Upper lobe of right lung (tissue), 1 donor: ENCODE data around the gene UGT1A1. TPM values are rescaled to one million over a fixed set of nuclear protein-coding genes. Genes with fewer than 3 reads are reported as not detected.

Source experiments
- ATAC-seq: fragments of 200-7000 bp; cut with Tn5 transposase; one replicate; pipeline ENCODE4 v1.9.1; 2020; ENCODE audit warnings: mild to moderate bottlenecking, moderate library complexity
- DNase-seq: peaks from one replicate; pipeline ENCODE4 v3.0.0-alpha.2; 2020
- H3K27ac ChIP-seq: fragments of 200-600 bp; one replicate; pipeline ENCODE4 v1.8.0; 2022
- H3K27me3 ChIP-seq: fragments of 200-600 bp; one replicate; pipeline ENCODE4 v1.8.0; 2022; ENCODE audit warnings: mild to moderate bottlenecking
- H3K36me3 ChIP-seq: fragments of 200-600 bp; one replicate; pipeline ENCODE4 v1.8.0; 2022
- H3K4me1 ChIP-seq: fragments of 200-600 bp; one replicate; pipeline ENCODE4 v1.8.0; 2022
- H3K4me3 ChIP-seq: fragments of 200-600 bp; one replicate; pipeline ENCODE4 v1.8.0; 2022; ENCODE audit warnings: mild to moderate bottlenecking
- H3K9me3 ChIP-seq: fragments of 200-600 bp; one replicate; pipeline ENCODE4 v1.8.0; 2022
- intact Hi-C: fragments of 100-400 bp; cut with DNase I; formaldehyde crosslinking; loops from one replicate; pipeline ENCODE4 v1.11.0; 2022
- total RNA-seq: library from RNA; stranded (reverse); fragmentation: NEBNext Ultra II Directional; extraction: Animal tissue kit (Norgen Biotek cat#: 25700); gene quantifications from one replicate; pipeline ENCODE4 v1.2.1, GENCODE V29; 2021
- TF ChIP-seq, protein P1 (sequence below): fragments of 200-600 bp; IDR thresholded peaks from one replicate; pipeline ENCODE4 v1.8.0; 2022; ENCODE audit warnings: antibody characterized with exemption
- donor health status: DM: no; HTN: yes; CAD: no; lungs with severe emphysema.

The UGT1A1 gene
- total RNA-seq, 1 donor from 2014 or later = not detected

DNA sequence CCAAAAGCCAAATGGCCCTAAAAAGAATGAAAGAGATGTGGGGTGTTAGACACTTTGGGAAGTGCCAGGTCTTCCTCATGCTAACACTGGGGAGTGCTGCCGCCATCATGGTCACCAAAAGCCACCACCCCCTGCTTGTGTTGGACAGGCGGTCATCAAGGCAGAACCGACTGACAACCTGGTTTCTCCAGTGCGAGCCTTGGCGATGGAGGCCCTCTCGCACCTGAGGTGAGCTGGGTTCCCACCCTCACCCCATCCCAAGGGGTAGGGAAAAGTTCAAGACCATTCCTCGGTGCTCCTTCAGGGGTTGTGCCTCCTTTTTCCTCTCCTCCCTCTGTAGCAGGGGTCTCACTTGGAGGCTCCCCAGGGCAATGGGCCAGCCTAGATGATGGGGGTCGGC, 51.7 kb downstream of the UGT1A1 start:
- no peak overlapping the region for H3K27ac ChIP-seq
- no peak for ATAC-seq
- DNase-seq = peak; percentile 38
- no peaks in the 10 kb centered on the region for H3K9me3 ChIP-seq
- no peak overlapping the region for H3K4me3 ChIP-seq
- no peaks in the 10 kb centered on the region for H3K4me1 ChIP-seq
- no peaks in the 10 kb centered on the region for H3K27me3 ChIP-seq
- intact Hi-C loops = no loop called here
- H3K36me3 ChIP-seq = no peaks in the 10 kb centered on the region
- TF ChIP-seq, protein P1, sequence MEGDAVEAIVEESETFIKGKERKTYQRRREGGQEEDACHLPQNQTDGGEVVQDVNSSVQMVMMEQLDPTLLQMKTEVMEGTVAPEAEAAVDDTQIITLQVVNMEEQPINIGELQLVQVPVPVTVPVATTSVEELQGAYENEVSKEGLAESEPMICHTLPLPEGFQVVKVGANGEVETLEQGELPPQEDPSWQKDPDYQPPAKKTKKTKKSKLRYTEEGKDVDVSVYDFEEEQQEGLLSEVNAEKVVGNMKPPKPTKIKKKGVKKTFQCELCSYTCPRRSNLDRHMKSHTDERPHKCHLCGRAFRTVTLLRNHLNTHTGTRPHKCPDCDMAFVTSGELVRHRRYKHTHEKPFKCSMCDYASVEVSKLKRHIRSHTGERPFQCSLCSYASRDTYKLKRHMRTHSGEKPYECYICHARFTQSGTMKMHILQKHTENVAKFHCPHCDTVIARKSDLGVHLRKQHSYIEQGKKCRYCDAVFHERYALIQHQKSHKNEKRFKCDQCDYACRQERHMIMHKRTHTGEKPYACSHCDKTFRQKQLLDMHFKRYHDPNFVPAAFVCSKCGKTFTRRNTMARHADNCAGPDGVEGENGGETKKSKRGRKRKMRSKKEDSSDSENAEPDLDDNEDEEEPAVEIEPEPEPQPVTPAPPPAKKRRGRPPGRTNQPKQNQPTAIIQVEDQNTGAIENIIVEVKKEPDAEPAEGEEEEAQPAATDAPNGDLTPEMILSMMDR = no peak

DNA sequence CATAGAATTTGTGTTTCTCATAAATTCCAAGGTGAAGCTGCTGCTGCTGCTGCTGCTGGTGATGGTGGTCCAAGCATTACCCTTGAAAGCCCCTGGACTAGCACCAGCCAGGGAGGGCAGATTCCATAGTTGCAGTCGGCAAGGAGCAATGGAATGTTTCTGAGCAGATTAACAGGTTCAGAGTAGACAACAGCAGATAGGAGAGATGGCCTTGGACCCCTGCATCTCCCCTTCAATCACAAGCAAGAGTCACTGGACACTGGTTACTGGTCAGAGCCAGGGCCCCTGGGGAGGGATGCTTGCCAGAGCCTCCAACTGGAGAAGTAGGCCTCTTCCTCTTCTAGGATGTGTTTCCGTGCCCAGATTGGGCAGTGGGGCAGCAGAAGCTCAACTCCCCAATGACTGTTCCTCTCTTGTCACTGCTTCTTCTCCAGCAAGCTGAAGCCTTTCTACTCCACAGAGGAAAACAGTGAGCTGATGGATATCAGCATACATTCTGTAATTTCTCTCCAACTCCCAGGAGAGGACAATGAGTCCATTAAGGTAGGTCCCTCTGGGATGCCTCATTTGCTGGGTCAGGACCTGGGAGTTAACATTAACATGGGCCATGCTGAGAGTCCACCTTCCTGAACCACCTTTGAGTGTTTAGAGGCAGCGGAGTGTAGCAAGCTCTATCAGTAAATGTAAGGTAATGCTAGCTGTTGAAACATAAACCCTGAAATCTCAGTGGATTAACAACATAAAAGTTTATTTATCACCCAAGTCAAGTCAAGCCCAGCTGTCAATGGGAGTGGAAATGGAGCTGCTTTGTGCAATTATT, 53.4 kb downstream of the UGT1A1 start:
- Histone ChIP-seq H3K4me3 (no peak overlapping the region), H3K9me3 (no peaks in the 10 kb centered on the region), H3K36me3 (no peaks in the 10 kb centered on the region), H3K27ac (no peak overlapping the region), H3K4me1 (no peaks in the 10 kb centered on the region), H3K27me3 (no peaks in the 10 kb centered on the region)
- no peak for ATAC-seq
- intact Hi-C loops = no loop called here
- DNase-seq = peak; percentile 34
- TF ChIP-seq, protein P1 = no peak

DNA sequence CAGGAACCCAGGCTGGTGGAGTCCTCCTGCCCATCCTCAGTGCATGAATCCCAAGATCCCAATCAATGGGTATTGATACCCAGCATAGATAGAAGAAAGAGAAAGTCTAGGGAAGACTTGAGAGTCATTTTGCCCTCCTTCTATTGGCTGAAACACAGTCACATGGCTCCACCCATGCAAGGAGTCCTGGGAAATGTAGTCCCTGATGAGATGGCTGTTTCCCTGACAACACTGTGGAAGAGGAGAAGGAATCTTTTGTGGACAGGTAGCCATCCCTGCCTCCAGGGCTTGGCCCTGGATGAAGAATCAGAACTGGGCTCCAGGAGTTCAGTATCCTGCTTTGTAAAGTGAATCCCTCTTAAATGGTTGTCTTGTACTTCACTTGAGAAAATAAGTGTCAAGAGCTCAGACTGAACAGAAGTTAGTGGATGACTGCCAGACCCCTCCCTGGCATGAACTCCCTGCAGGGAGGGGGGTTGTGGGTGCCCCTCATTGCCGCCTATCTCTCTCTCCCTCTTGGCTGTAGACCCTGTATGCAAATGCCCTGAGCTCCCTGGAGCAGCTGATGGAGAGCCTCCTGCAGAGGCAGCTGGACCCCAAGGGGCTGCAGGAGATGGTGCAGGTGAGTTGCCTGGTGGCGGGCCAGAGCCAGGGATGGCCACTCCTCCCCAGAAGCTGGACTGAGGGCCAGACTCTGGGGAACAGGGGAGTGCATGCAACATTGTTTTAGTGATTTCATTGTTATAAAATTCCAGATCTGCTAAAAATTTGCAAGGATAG, 54.2 kb downstream of the UGT1A1 start:
- peak; percentile 43 for DNase-seq
- H3K27ac ChIP-seq = no peak overlapping the region
- H3K27me3 ChIP-seq = no peaks in the 10 kb centered on the region
- H3K4me1 ChIP-seq = no peaks in the 10 kb centered on the region
- intact Hi-C loops = no loop called here
- no peaks in the 10 kb centered on the region for H3K36me3 ChIP-seq
- no peak for ATAC-seq
- H3K4me3 ChIP-seq = no peak overlapping the region
- TF ChIP-seq, protein P1 = no peak
- H3K9me3 ChIP-seq = no peaks in the 10 kb centered on the region

DNA sequence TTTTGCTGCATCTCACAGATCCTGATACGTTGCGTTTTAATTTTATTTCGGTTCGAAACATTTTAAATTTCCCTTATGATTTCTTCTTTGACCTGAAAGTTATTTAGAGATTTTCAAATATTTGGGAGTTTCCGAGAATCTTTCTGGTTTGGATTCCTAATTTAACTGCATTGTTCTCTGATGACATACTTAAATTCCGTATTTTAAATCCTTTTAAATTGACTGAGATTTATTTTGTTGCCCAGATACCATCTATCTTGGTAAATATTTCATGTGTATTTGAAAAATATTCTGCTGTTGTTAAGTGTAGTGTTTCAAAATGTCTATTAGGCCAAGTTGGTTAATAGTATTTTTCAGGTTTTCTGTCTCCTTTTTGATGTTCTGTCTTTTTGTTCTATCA, 55.8 kb downstream of the UGT1A1 start:
- intact Hi-C loops = no loop called here
- no peak for ATAC-seq
- TF ChIP-seq, protein P1 = no peak

DNA sequence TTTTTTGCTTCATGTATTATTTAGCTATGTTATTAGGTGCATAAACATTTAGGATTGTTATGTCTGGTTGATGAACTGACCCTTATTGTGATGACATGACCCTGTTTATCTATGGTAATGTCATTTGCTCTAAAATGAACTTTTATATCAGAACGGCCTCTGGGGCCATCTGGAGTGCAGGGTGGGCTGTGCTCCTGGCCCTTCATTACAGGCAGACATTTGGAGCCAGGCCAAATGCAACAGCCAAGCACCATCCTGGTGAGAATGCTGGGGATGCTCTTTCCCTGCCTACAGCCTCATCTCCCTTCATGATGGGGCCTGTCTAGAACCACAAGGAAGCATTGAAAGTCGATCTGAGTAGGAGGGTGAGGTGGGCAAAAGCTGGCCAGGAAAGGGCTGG, 56.3 kb downstream of the UGT1A1 start:
- DNase-seq = peak; percentile 15
- TF ChIP-seq, protein P1 = no peak
- Histone ChIP-seq H3K4me1 (no peaks in the 10 kb centered on the region), H3K36me3 (no peaks in the 10 kb centered on the region), H3K9me3 (no peaks in the 10 kb centered on the region), H3K4me3 (no peak overlapping the region), H3K27ac (no peak overlapping the region), H3K27me3 (no peaks in the 10 kb centered on the region)
- intact Hi-C loops = no loop called here
- ATAC-seq = no peak

More for the DNA sequence above, 55.8 kb downstream of the UGT1A1 start:
- no peak overlapping the region for H3K4me3 ChIP-seq
- no peaks in the 10 kb centered on the region for H3K36me3 ChIP-seq
- DNase-seq = no peak
- no peaks in the 10 kb centered on the region for H3K27me3 ChIP-seq
- no peaks in the 10 kb centered on the region for H3K4me1 ChIP-seq
- H3K9me3 ChIP-seq = no peaks in the 10 kb centered on the region
- no peak overlapping the region for H3K27ac ChIP-seq
